ENCODE results near the gene ATXN7. TPM values are rescaled to one million over a fixed set of nuclear protein-coding genes. Genes with fewer than 3 reads are reported as not detected.

The ATXN7 gene
- total and polyA plus RNA-seq, 2 of the 13 experiments (the other 11 are each of a cell fraction or from before 2014, with no cell fraction given), result 13.8 to 20.0 TPM

DNA sequence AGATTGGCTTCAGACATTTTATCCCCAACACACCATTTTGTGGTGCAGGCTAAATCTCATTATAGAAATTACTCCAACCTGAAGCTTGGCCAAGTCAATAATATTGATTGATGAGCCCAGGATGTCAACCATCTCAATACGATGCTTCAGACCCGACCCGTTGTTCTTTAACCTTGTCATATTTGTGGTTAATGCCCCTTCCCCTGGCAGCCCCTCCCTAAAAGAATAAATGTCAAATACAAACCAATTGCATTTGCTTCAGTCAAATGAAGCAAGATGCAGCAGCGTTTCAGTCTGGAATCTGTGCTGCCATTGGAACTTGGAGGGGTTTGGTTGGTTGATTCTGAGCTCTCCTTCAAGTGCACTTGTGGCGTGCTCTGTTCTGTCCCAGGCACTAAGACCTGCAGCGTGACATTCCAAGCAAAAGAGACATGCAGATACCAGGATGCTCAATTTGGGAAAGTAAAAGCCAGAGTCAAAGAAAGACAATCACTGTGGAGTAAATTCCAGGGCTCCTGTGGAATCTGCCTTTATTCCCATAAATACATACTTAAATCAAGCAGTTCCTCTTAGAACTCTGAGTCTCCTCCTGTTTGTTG, 183.4 kb downstream of the ATXN7 start:
- 0% methylated on average over 6 of the region's 6 CpGs for WGBS (ENCODE audit: low lambda C conversion rate)
- ChIA-PET CTCF (ENCODE audit: low intra/inter-chr PET ratio, low total read pairs) (no interaction called here), POLR2A (no interaction called here)
- TF ChIP-seq, protein P1, sequence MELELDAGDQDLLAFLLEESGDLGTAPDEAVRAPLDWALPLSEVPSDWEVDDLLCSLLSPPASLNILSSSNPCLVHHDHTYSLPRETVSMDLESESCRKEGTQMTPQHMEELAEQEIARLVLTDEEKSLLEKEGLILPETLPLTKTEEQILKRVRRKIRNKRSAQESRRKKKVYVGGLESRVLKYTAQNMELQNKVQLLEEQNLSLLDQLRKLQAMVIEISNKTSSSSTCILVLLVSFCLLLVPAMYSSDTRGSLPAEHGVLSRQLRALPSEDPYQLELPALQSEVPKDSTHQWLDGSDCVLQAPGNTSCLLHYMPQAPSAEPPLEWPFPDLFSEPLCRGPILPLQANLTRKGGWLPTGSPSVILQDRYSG (CRISPR knock-in tag; IDR thresholded peaks at IDR 0.05), result no peak
- TF ChIP-seq ZNF790 (CRISPR knock-in tag; IDR thresholded peaks at IDR 0.05; ENCODE audit: borderline replicate concordance), result no peak
- 0 out of 2 replicates have a peak, but pooled peaks have one; percentile 12 for TF ChIP-seq KAT2B (IDR thresholded peaks at IDR 0.05; ENCODE audit: borderline replicate concordance, low read depth, low read length)
- TF ChIP-seq, protein P2, sequence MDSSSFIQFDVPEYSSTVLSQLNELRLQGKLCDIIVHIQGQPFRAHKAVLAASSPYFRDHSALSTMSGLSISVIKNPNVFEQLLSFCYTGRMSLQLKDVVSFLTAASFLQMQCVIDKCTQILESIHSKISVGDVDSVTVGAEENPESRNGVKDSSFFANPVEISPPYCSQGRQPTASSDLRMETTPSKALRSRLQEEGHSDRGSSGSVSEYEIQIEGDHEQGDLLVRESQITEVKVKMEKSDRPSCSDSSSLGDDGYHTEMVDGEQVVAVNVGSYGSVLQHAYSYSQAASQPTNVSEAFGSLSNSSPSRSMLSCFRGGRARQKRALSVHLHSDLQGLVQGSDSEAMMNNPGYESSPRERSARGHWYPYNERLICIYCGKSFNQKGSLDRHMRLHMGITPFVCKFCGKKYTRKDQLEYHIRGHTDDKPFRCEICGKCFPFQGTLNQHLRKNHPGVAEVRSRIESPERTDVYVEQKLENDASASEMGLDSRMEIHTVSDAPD (CRISPR knock-in tag; IDR thresholded peaks at IDR 0.05), result no peak
- TF ChIP-seq HNF4A (CRISPR knock-in tag; IDR thresholded peaks at IDR 0.05), result no peak
- TF ChIP-seq, protein P3, sequence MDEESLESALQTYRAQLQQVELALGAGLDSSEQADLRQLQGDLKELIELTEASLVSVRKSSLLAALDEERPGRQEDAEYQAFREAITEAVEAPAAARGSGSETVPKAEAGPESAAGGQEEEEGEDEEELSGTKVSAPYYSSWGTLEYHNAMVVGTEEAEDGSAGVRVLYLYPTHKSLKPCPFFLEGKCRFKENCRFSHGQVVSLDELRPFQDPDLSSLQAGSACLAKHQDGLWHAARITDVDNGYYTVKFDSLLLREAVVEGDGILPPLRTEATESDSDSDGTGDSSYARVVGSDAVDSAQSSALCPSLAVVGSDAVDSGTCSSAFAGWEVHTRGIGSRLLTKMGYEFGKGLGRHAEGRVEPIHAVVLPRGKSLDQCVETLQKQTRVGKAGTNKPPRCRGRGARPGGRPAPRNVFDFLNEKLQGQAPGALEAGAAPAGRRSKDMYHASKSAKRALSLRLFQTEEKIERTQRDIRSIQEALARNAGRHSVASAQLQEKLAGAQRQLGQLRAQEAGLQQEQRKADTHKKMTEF (CRISPR knock-in tag; IDR thresholded peaks at IDR 0.05), result no peak
- TF ChIP-seq KDM5B (CRISPR knock-in tag; IDR thresholded peaks at IDR 0.05; ENCODE audit: borderline replicate concordance), result no peak
- no peaks in the 10 kb centered on the region for H3K36me3 ChIP-seq (replicated peaks in 1 of 2; ENCODE audit: control insufficient read depth in 1 of 2, insufficient read depth in 2 of 2, low read length in 2 of 2)
- intact Hi-C loops (cut with micrococcal nuclease; ENCODE audit: unreplicated experiment) (no loop called here), in situ Hi-C loops (cut with HindIII; ENCODE audit: extremely low pct_ligation_motif_present, low pct_unique_long_range_greater_than_20kb) (no loop called here)
- BruUV-seq (replicated peaks), result no TSS peak
- H3K4me3 ChIP-seq (replicated peaks in 1 of 3; ENCODE audit: insufficient read depth in 1 of 3, low read depth in 2 of 3, low read length in 3 of 3), result no peak overlapping the region
- DNase-seq (ENCODE audit: low spot score), result no peak
- no peaks in the 10 kb centered on the region for H4K20me1 ChIP-seq (ENCODE audit: insufficient read depth, low read length)
- H3K27ac ChIP-seq (ENCODE audit: extremely low read length, insufficient read depth, low read length), result no peak overlapping the region
- H3K79me2 ChIP-seq (ENCODE audit: insufficient read depth, low read length), result no peaks in the 10 kb centered on the region
- H2AFZ ChIP-seq (ENCODE audit: low read length), result no peak overlapping the region
- no peak overlapping the region for H3K9ac ChIP-seq (ENCODE audit: insufficient read depth, low read depth, low read length)
- H3K4me1 ChIP-seq (ENCODE audit: insufficient read depth, low read length), result no peaks in the 10 kb centered on the region
- no peak overlapping the region for H3K4me2 ChIP-seq (ENCODE audit: low read depth, low read length)
- no peaks in the 10 kb centered on the region for H3K9me3 ChIP-seq (ENCODE audit: low read length)
- 0 out of 5 replicates have a peak, but pooled peaks cover 0 to 4% of the 10 kb centered on the region in 2 experiments for H3K27me3 ChIP-seq (ENCODE audit: control insufficient read depth in 1 of 2, insufficient read depth in 2 of 2, low read length in 2 of 2)
- no peak for ATAC-seq
- no peak for FAIRE-seq

Data from HepG2 (cell line).